K562 (cell line): ENCODE measurements around the gene ZBED4. TPM values are rescaled to one million over a fixed set of nuclear protein-coding genes. Genes with fewer than 3 reads are reported as not detected.
A peak's percentile ranks its signal among the peaks of the same experiment; 100 is the strongest.

Experiments used
- ATAC-seq: fragments of 200-7000 bp; cut with Tn5 transposase; 3 replicates; pipeline ENCODE4 v1.9.1; 2020; ENCODE audit warnings: moderate library complexity
- BruUV-seq: library from RNA; stranded (reverse); fragments of 400-500 nt; replicated peaks from 2 replicates; lab custom pipeline; 2021; lab: Mats Ljungman, UMichigan
- CTCF ChIA-PET: fragments of 300-600 bp; formaldehyde crosslinking; extraction: SDS; loops from one replicate; lab custom pipeline; 2021; ENCODE audit warnings: low intra/inter-chr PET ratio; lab: Yijun Ruan, JAX
- POLR2A ChIA-PET: fragments of 300-600, 350-650 bp; sonication (Branson Sonifier 250); formaldehyde crosslinking; extraction: SDS; loops from one replicate; lab custom pipeline; 2021; ENCODE audit warnings: antibody characterized with exemption, inconsistent platforms; lab: Yijun Ruan, JAX
- DNase-seq, 4 experiments: peaks; one replicate each; pipeline versions ENCODE4 v3.0.0 to v3.0.0-alpha.2; 2011 to 2018; ENCODE audit warnings: low spot score in 3 of 4, mixed read lengths in 3 of 4; ENCODE audit errors: extremely low read depth in 1 of 4
- FAIRE-seq: peaks from 2 replicates; lab custom pipeline; 2011; peaks lifted over from hg19 to GRCh38; lab: Jason Lieb, UNC
- H2AFZ ChIP-seq: 2 replicates; pipeline ENCODE4 v1.6.0; 2011; ENCODE audit warnings: low read depth, low read length, control low read depth, inconsistent platforms
- H3K27ac ChIP-seq: fragments of 200-600 bp; 3 replicates; pipeline ENCODE4 v1.8.0; 2011; ENCODE audit warnings: low read depth, mild to moderate bottlenecking, control low read depth, inconsistent platforms, low read length, moderate library complexity, mixed read lengths; ENCODE audit errors: extremely low read depth
- H3K27me3 ChIP-seq, 2 experiments: fragments of 300-600 bp in 1 of 2; 2 replicates in 1 of 2; 3 replicates in 1 of 2; pipeline versions ENCODE4 v1.6.0 to v1.8.0; 2011; ENCODE audit warnings: inconsistent platforms in 2 of 2, low read length in 2 of 2, mild to moderate bottlenecking in 1 of 2, mixed read lengths in 1 of 2, moderate library complexity in 1 of 2; ENCODE audit not compliant: control insufficient read depth in 2 of 2, insufficient read depth in 2 of 2
- H3K36me3 ChIP-seq: fragments of 300-600 bp; 3 replicates; pipeline ENCODE4 v1.8.0; 2011; ENCODE audit warnings: mild to moderate bottlenecking, low read length, inconsistent platforms; ENCODE audit not compliant: control insufficient read depth, insufficient read depth
- H3K4me1 ChIP-seq, 2 experiments: fragments of 200-600 bp in 1 of 2; replicated peaks in 1 of 2; 2 replicates in 1 of 2; 3 replicates in 1 of 2; pipeline versions ENCODE4 v1.5.1 to v1.8.0; 2011; ENCODE audit warnings: inconsistent platforms in 2 of 2, low read length in 2 of 2, mild to moderate bottlenecking in 1 of 2, mixed read lengths in 1 of 2, moderate library complexity in 1 of 2; ENCODE audit not compliant: control insufficient read depth in 2 of 2, insufficient read depth in 2 of 2
- H3K4me2 ChIP-seq: 2 replicates; pipeline ENCODE4 v1.6.1; 2011; ENCODE audit warnings: low read length, control low read depth, inconsistent platforms, mixed read lengths; ENCODE audit not compliant: insufficient read depth
- H3K4me3 ChIP-seq: fragments of 200-600 bp; sonication (generic), shearing (Covaris generic); 2 replicates; pipeline ENCODE4 v1.5.1; 2016; ENCODE audit warnings: control low read depth, inconsistent platforms
- H3K79me2 ChIP-seq: fragments of 200-600 bp; 3 replicates; pipeline ENCODE4 v1.8.0; 2011; ENCODE audit warnings: low read length, inconsistent platforms; ENCODE audit not compliant: control insufficient read depth, insufficient read depth
- H3K9ac ChIP-seq, 2 experiments: 2 replicates each; pipeline versions ENCODE4 v1.6.0 to v1.6.1; 2011; ENCODE audit warnings: low read depth in 2 of 2, low read length in 2 of 2, control low read depth in 1 of 2, inconsistent platforms in 1 of 2, mild to moderate bottlenecking in 1 of 2, mixed read lengths in 1 of 2; ENCODE audit not compliant: insufficient read depth in 1 of 2
- H3K9me1 ChIP-seq: one replicate; pipeline ENCODE4 v1.6.0; 2011; ENCODE audit warnings: inconsistent platforms, mild to moderate bottlenecking, low read length, moderate library complexity; ENCODE audit not compliant: control insufficient read depth, insufficient read depth
- H3K9me3 ChIP-seq: replicated peaks from 2 replicates; pipeline ENCODE4 v1.5.1; 2011; ENCODE audit warnings: low read depth, low read length, inconsistent platforms; ENCODE audit not compliant: control insufficient read depth, insufficient read depth
- H4K20me1 ChIP-seq: replicated peaks from 2 replicates; pipeline ENCODE4 v1.6.1; 2011; ENCODE audit warnings: low read length, inconsistent platforms, mixed read lengths; ENCODE audit not compliant: control insufficient read depth, insufficient read depth
- DACH1 ChIP-seq: fragments of 450-650 bp; IDR thresholded peaks from 2 replicates; pipeline ENCODE4 v1.6.1; 2018; ENCODE audit not compliant: partially characterized antibody
- GTF2E2 ChIP-seq: fragments of 200-800 bp; sonication (Bioruptor generic); IDR thresholded peaks from 2 replicates; pipeline ENCODE4 v1.6.1; 2016; ENCODE audit warnings: missing genetic modification characterization, missing compliant biosample characterization
- NR1H2 ChIP-seq: sonication (generic); formaldehyde crosslinking; IDR thresholded peaks from 2 replicates; pipeline ENCODE4 v1.4.0; 2020; ENCODE audit warnings: mild to moderate bottlenecking, missing genetic modification reagents
- RBM17 ChIP-seq: fragments of 200-400 bp; formaldehyde crosslinking; IDR thresholded peaks from 2 replicates; pipeline ENCODE4 v1.6.1; 2017; ENCODE audit warnings: low read depth, mild to moderate bottlenecking, low read length, borderline replicate concordance
- RBM39 ChIP-seq: fragments of 200-400 bp; formaldehyde crosslinking; optimal IDR thresholded peaks from 2 replicates; pipeline ENCODE3; 2018; ENCODE audit warnings: low read depth, low read length
- SIN3B ChIP-seq: fragments of 450-650 bp; IDR thresholded peaks from 2 replicates; pipeline ENCODE4 v1.6.1; 2017; ENCODE audit warnings: low read depth, mild to moderate bottlenecking, moderate library complexity
- SMAD4 ChIP-seq: fragments of 250-450 bp; sonication (Bioruptor Pico); conservative IDR thresholded peaks from 2 replicates; pipeline ENCODE4 v1.8.0; 2021; ENCODE audit warnings: inconsistent platforms, mild to moderate bottlenecking, moderate library complexity
- WGBS: fragments of 100-300 bp; shearing (Covaris generic); methylation state at CpG from one replicate; pipeline ENCODE4 v1.1.6; 2016; ENCODE audit warnings: low coverage, mixed read lengths; ENCODE audit not compliant: insufficient coverage; ENCODE audit errors: missing lambda C conversion rate; 5-methylcytosine and 5-hydroxymethylcytosine counted together
- in situ Hi-C: fragments of 300-500 bp; cut with MboI; formaldehyde crosslinking; loops from 4 replicates; pipeline ENCODE4 v1.15.0; 2018; ENCODE audit warnings: inconsistent platforms, mixed read lengths
- intact Hi-C: fragments of 100-400 bp; cut with micrococcal nuclease; formaldehyde crosslinking; loops from 2 replicates; pipeline ENCODE4 v1.14.2; 2022
- polyA plus RNA-seq, 8 experiments: library from polyadenylated mRNA; depleted of rRNA in 4 of 8; stranded (reverse) in 5 of 8; unstranded in 3 of 8; fragments of >200 nt; fragmentation: Nextera tagmentation in 2 of 8; fragmentation: Illumina TruSeq in 1 of 8; extraction: Ambion mirVana in 2 of 8; extraction: Trizol in 1 of 8; gene quantifications; 2 replicates each; pipeline versions ENCODE4 v1.2.1 to v1.2.3, GENCODE V29; 2011 to 2014; ENCODE audit warnings: inconsistent platforms in 1 of 8, missing spikeins in 1 of 8
- total RNA-seq, 7 experiments: library from RNA; depleted of rRNA in 6 of 7; stranded (reverse); fragments of >200 nt in 6 of 7; fragmentation: Illumina TruSeq in 2 of 7; extraction: Trizol in 2 of 7; gene quantifications; 2 replicates each; pipeline versions ENCODE4 v1.2.1 to v1.2.3, GENCODE V29; 2011 to 2021; ENCODE audit warnings: low replicate concordance in 1 of 7
- TF ChIP-seq, protein P1 (sequence below): fragments of 250-450 bp; sonication (Bioruptor Pico); IDR thresholded peaks from 2 replicates; pipeline ENCODE4 v1.4.0; 2020; ENCODE audit warnings: mild to moderate bottlenecking, moderate library complexity
- TF ChIP-seq, protein P2 (sequence below): fragments of 450-650 bp; formaldehyde crosslinking; IDR thresholded peaks from 2 replicates; pipeline ENCODE4 v1.4.0; 2020; ENCODE audit warnings: mild to moderate bottlenecking, moderate library complexity

ZBED4 gene
- total and polyA plus RNA-seq, 9 of the 15 experiments (the other 6 are each of a cell fraction or from before 2014, with no cell fraction given): 1.5 to 16.8 (median 7.4) TPM

DNA sequence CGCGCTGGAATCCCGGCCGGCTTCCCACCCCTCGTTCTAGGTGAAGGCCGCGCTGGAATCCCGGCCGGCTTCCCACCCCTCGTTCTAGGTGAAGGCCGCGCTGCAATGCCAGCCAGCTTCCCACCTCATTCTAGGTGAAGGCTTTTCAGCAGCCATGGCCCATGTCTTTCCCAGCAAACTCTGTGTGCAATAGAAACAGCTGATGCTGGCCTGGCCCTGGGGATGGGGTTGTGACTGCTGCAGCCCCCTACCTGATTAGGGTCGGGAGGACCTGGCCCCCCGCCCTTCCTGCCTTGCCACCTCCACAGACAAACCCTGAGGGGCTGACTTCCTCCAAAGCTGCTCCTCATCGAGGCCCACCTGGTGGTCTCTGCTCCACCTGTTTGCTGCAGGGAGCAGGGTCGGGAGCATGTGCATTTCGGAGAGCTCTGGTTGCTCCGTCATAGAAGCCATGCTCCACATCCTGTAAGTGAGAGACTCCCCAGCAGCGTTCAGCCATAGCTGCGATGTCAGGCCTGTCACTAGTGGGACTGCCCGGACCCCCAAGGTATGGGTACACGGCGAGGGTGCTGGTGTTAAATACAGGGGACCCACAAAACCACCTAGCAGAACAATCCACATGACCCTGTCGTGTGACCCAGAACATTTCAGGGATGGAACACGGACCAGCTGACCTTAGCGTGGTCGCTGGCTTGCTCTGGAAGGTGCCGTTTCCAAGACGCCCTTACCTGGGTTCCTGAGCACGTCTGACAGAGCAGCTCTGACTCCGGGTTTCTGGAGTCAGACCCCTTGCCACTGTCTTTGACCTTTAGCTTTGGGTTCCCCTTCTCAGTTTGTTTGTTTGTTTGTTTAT, 3.3 kb downstream of the ZBED4 start:
- Histone ChIP-seq H3K79me2 (peaks cover 72% of the 10 kb centered on the region), H3K9me3 (no peaks in the 10 kb centered on the region), H3K27ac (no peak overlapping the region), H3K4me3 (no peak overlapping the region), H4K20me1 (peaks cover 13% of the 10 kb centered on the region), H2AFZ (no peak overlapping the region), H3K9me1 (peaks cover 4% of the 10 kb centered on the region), H3K4me1 (peaks cover 11 to 41% of the 10 kb centered on the region in 2 experiments; a peak in 4 of 5 replicates), H3K4me2 (no peak overlapping the region), H3K27me3 (no peaks in the 10 kb centered on the region), H3K9ac (peak overlapping the region in 1 of 2 experiments; percentile 60; a peak in 2 of 4 replicates), H3K36me3 (peaks cover 17% of the 10 kb centered on the region; the same call in 2 of the 3 replicates)
- TF ChIP-seq SMAD4 (CRISPR knock-in tag) (no peak), SIN3B (no peak), DACH1 (no peak), RBM17 (no peak), NR1H2 (CRISPR knock-in tag) (no peak), GTF2E2 (tag) (no peak), RBM39 (no peak)
- TF ChIP-seq, protein P1, sequence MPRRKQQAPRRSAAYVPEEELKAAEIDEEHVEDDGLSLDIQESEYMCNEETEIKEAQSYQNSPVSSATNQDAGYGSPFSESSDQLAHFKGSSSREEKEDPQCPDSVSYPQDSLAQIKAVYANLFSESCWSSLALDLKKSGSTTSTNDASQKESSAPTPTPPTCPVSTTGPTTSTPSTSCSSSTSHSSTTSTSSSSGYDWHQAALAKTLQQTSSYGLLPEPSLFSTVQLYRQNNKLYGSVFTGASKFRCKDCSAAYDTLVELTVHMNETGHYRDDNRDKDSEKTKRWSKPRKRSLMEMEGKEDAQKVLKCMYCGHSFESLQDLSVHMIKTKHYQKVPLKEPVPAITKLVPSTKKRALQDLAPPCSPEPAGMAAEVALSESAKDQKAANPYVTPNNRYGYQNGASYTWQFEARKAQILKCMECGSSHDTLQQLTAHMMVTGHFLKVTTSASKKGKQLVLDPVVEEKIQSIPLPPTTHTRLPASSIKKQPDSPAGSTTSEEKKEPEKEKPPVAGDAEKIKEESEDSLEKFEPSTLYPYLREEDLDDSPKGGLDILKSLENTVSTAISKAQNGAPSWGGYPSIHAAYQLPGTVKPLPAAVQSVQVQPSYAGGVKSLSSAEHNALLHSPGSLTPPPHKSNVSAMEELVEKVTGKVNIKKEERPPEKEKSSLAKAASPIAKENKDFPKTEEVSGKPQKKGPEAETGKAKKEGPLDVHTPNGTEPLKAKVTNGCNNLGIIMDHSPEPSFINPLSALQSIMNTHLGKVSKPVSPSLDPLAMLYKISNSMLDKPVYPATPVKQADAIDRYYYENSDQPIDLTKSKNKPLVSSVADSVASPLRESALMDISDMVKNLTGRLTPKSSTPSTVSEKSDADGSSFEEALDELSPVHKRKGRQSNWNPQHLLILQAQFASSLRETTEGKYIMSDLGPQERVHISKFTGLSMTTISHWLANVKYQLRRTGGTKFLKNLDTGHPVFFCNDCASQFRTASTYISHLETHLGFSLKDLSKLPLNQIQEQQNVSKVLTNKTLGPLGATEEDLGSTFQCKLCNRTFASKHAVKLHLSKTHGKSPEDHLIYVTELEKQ (CRISPR knock-in tag): no peak
- TF ChIP-seq, protein P2, sequence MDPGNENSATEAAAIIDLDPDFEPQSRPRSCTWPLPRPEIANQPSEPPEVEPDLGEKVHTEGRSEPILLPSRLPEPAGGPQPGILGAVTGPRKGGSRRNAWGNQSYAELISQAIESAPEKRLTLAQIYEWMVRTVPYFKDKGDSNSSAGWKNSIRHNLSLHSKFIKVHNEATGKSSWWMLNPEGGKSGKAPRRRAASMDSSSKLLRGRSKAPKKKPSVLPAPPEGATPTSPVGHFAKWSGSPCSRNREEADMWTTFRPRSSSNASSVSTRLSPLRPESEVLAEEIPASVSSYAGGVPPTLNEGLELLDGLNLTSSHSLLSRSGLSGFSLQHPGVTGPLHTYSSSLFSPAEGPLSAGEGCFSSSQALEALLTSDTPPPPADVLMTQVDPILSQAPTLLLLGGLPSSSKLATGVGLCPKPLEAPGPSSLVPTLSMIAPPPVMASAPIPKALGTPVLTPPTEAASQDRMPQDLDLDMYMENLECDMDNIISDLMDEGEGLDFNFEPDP: no peak
- BruUV-seq: no TSS peak
- DNase-seq (no peak), FAIRE-seq (no peak), ATAC-seq (no peak)
- 84% methylated on average over 17 of the region's 31 CpGs for WGBS
- ChIA-PET CTCF (no interaction called here), POLR2A (interaction anchor here (0.6 to 2.2 kb wide), 3 partner anchors 15 to 143 kb away, joined by 3 to 6 read pairs (median 3); no protein-coding TSS in a partner anchor)
- intact Hi-C loops (no loop called here), in situ Hi-C loops (no loop called here)
